GM18507 (cell line): ENCODE data around the gene AGTPBP1.

Experiments
- DNase-seq: peaks from one replicate; pipeline ENCODE4 v3.0.0; 2011; ENCODE audit warnings: low read depth; ENCODE audit not compliant: insufficient read length; ENCODE audit errors: extremely low spot score
- FAIRE-seq: peaks from 2 replicates; lab custom pipeline; 2011; peaks lifted over from hg19 to GRCh38; lab: Jason Lieb, UNC

AGTPBP1 gene

DNA sequence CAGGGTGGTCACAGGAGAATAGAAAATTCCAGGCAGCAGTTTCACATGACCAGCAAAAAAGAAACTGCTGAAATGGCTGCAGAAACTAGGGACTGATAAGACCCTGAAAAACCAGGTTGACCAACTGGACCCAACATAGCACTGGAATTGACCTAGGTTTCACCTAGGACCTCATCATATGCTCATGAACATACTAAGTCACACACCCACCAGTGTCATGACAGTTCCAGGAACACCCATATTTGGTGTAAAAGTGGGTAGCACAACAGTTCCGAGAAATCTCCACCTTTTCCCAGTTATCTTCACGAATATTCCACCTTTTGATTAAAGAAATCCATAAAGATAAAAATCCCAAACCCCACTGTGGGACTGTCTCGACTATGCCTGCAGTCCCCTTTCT lies 182.2 kb downstream of the AGTPBP1 start:
- no peak for FAIRE-seq
- no peak for DNase-seq

DNA sequence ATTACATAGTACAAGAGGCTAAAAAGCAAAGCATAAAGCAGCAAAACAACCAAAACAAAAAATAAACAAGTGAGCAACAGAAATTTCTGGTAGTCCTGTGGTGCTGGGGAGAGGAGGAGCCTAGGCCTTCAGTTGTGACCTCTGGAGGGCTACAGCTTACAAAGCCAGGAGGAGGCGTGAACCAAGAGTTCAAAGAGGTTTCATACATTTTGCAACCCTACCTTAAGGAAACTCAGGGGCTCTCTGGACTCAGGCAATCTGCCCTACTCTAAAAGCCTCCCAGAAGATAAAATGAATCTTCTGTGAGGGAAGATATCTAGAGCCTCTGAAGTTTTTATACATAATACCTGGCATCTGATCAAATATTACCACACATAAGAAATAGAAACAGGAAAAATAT lies 187.4 kb downstream of the AGTPBP1 start:
- no peak for DNase-seq
- FAIRE-seq, result no peak

DNA sequence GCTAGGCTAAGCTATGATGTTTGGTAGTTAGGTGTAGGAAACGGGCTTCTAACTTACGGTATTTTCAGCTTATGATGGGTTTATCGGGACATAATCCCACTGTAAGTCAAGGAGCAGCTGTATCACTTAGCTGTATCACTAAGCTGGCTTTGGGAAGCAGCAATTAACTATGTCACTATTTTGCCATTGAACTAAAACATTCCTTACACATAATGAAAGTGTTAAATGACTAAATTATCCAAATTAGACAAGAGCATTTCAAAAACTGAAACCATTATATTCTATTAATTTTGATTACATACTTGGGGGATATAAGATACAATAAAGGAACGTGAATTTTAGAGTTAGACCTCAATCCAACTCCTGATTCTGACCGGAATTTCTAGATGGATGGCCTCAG lies 188.3 kb downstream of the AGTPBP1 start:
- DNase-seq (no peak), FAIRE-seq (no peak)

DNA sequence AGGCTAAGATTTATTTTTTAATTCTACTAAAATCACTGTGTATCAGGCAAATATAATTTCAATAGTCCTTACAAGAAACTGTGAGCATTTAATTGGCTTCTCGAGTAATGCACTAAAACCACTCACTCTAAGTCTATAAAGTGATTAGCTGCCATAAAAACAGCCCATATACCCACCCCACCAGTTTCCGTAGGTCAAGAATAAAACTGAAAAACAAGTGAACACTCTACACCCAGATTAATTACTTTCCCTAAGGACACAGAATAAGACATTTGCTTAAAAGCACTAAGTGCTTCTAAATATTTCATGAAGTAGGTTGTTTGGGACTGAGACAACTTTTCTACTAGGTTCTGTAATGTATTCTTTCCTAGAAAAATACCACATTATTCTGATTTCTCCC lies 194.2 kb downstream of the AGTPBP1 start:
- no peak for FAIRE-seq
- DNase-seq, result no peak

DNA sequence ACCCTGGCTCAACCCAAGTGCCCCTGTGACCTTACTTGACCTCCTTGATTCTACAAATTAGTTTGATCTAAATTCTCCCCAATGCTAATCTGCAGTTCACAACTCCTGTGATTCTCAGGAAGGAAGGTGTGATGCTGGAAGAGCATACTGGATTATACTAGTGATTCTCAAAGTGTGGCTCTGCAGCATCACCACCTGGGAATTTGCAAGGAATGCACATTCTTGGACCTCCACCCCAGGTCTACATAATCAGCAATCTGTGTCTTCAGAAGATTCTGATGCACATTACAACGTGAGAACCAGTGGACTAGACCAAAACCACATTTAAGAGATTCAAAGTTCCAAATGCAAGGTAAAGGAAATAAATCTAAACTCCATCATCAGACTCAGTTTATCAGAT lies 198.6 kb downstream of the AGTPBP1 start:
- FAIRE-seq (no peak), DNase-seq (no peak)

DNA sequence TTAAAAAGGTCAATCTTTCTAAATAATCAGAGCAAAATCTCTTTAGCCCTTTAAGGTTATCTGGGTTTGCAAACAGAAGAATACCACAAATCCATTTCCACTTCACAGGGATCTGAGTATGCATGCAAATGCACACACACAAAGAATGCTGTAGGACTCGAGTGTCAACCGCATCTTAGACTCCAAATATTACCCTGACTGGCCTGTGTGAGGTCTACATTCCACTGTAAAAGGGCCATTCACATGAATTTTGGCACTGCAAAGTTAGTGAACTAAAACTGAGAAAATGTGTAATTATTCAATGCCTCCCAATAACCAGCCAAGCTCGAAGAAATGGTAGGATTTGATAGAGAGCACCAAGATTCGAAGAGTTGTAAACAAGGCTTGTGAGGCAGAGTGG lies 199.9 kb downstream of the AGTPBP1 start:
- DNase-seq (no peak), FAIRE-seq (no peak)

DNA sequence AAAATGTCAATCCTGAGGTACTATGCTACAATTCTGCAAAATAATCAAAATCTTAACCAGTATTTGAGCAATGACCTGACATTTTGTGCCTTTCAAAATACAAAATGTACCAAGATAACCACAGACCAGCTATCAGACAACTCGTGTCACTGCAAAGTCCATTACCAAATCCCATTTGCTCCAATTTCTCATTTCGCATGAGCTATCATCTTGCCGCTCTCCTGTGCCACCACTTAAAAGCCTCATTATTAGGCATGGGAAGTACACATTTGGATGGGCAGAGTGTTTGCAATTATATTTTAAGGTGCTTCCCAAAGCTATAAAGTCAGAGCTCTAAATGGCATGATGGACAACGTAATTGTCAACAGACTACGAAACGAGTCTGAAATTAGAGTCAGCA lies 205.2 kb downstream of the AGTPBP1 start:
- no peak for FAIRE-seq
- no peak for DNase-seq

DNA sequence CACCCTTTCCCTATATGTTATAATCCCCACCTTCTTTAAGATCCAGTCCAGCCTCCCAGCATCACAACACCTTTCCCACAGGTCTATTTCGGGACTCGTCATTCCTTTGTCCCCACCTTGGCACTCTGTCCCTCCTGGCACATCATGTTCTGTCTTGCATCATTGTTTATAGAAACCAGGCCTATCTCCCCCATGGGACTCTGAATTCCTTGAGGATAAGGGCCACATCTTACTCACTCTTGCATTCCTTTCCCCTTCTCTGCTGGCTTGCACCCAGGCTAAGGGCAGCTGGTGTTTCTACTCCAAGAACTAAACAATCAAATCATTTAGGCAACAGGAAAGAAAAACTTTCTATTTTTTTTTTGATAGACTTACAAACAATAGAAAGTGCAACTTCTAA lies 205.7 kb downstream of the AGTPBP1 start:
- no peak for DNase-seq
- no peak for FAIRE-seq

DNA sequence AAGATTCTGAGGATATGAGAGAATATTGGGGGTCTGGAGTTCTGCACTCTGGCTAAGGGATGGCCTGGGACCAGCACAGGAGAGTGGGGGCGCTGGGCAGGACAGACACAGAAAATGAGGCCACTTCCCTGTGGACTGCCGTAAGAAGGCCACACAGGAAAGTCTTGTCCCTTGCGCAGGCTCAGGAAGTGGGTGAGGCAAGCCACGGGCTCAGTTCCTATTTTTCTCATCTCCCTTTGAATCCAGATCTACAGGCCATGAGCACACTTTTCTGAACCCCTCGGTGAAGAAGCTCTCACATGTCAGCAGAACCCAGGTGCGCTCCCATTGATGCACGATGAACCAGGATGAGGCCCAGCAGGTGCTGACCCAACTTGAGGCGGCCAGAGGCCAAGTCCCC lies 207.4 kb downstream of the AGTPBP1 start:
- DNase-seq, result no peak
- FAIRE-seq, result no peak

DNA sequence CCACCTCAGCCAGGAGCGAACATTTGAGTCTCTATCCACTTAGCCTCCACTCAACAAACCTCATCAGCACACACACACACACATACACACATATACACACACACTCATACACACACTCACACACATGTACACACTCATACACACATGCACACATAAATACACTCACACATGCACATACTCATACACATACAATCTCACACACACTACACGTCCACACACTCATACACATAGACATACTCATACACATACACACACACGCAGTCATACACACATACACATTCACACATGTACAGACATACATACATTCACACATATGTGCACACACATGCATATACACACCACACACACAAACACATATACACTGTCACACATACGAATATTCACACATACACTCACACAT lies 208.2 kb downstream of the AGTPBP1 start:
- no peak for FAIRE-seq
- no peak for DNase-seq

DNA sequence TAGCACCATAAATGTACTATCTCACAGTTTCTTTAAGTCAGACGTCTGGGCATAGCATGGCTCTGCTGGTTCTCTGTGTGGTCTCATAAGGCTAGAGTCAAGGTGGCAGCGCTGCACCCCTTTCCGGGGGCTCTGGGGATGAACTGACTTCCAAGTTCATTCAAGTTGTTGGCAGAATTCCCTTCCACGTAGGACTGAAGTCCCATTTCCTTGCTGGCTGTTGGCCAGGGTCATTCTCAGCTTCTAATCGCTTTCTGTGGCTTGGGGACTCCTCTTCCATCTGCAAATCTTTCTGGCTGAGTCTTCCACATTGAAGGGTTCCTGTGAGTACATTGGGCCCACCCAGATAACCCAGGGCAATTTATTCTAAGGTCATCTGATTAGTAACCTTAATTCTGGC lies 211.0 kb downstream of the AGTPBP1 start:
- FAIRE-seq (no peak), DNase-seq (no peak)

DNA sequence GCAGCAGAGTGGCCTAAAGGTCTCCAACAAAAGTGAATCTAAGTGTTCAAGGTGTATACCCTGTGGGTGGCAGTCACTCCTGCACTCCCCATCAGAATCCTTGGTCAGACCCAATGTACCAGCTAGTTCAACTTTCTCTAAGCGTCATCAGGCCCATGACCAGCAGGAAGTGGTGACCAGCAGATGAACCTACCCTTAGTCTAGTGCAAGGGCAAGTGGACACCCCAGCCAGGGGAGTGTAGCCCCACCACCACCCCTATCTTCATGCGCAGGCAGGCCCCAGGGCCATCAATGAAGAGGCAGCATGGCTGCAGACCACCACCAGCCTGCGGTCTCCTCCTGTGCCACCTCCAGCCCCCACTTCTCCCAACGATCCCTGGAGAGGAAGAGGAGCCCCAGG lies 213.1 kb downstream of the AGTPBP1 start:
- FAIRE-seq (no peak), DNase-seq (no peak)

DNA sequence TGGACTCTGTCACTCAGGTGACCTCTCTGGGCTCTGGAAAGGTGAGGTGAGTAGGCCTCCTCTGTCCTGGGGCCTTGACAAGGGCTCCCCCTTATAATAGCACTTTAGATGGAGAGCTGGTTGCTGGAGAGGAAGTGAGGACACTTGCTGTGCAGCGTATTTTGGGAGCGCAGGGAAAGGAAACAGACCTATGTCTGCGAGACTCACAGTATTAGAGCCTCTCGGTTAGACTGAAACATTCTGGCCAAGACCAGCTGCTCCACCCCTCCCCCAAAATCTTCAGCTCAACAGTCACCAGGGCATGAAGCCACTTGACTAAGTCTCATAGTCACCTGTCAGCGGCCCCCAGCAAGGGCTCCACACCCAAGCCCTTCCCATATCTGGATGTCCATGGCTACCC lies 213.6 kb downstream of the AGTPBP1 start:
- FAIRE-seq, result no peak
- DNase-seq, result no peak

DNA sequence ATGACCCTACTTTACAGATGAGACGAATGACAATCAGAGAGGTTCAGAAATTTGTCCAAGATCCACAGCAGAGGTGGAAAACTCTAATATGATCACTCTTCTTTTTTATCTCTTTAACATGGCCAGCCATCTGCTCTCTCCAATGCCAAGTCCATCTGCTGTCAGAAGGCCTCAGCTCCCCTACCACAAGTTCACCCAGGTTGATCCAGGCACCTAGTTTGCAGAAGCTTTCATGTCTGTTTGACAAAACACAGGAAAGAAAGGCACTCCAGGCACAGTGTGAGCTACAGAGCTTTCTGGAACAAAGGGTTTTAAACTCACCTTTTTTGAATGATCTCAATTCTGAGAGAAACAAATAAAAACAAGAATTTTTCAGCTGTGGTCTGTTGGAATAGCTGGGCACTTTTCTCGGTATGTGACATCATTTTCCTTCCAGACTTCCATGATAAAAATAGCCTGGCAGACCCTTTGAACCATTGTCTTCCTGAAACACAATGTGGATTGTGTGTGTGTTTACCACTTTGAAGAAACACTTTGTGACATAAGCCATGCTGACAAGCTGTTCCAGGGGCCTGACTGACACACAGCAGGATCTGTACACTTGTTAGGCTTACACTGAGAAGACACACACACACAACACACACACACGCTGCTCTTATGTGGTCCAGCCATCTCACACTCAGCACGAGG lies 214.3 kb downstream of the AGTPBP1 start:
- DNase-seq, result no peak
- no peak for FAIRE-seq

DNA sequence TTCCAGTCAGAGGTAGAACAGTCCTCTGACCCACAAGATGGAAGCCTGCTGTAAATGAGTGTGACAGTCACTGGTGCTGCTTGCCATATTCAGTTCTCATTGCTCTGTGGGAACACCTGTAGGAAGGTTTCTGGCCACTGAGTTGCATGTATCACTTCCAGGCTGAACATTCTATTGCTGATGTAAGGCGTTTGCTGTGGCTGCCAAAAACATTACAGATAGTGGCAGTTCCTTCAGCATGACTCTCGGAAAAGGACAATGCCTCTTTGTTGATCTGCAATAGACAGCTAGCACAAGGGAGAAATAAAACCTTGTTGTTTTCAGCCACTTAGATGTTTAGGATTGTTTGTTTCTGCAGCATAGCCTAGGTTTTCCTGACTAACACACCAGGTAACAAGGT lies 217.2 kb downstream of the AGTPBP1 start:
- FAIRE-seq (no peak), DNase-seq (no peak)

DNA sequence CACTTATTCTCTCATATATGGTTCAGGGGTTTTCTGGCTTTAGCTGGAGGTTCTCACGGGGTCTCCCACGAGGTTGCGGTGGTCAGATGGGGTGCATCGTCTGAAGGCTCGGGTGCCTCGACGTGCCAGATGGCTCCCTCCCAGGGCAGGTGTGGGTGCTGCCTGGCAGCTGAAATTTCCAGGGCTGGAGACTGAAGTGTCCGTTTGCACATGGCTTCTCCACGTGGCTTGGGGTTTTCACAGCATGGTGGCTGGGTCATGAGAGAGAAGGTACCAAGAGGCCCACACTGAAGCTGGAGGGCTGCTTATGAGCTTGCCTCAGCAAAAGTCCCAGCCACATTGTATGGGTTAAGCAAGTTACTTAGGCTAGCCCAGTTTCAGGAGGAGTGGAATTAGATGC lies 218.6 kb downstream of the AGTPBP1 start:
- FAIRE-seq (no peak), DNase-seq (no peak)

DNA sequence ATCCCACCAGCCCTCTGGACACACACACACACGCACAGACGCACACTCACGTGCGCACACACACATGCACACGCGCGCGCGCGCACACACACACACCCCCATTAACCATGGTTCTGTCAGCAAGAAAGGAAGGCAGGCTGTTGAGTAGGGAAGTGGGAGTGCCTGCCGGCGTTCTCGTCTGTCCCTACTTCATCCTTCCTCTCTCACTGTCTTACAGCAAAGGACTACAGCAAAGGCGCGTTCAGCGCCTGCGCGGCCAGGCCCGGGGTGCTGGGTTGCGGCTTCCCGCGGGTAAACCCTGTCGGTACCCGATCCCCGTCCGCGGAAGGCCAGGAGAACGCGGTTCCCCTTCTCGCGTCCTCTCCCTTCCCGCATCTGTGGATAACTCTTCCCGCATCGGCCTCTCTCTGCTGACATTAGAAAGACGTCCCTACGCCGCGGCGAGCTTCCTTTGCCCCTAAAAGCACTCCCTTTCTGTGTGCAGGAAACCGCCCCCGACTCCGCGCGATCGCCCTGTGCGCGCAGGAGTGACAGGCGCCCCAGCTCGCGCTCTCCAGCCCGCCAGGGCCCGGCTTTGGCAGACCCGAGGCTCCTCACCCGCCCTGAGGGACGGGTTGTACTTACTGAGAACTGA lies 219.2 kb downstream of the AGTPBP1 start:
- FAIRE-seq, result no peak
- no peak for DNase-seq

DNA sequence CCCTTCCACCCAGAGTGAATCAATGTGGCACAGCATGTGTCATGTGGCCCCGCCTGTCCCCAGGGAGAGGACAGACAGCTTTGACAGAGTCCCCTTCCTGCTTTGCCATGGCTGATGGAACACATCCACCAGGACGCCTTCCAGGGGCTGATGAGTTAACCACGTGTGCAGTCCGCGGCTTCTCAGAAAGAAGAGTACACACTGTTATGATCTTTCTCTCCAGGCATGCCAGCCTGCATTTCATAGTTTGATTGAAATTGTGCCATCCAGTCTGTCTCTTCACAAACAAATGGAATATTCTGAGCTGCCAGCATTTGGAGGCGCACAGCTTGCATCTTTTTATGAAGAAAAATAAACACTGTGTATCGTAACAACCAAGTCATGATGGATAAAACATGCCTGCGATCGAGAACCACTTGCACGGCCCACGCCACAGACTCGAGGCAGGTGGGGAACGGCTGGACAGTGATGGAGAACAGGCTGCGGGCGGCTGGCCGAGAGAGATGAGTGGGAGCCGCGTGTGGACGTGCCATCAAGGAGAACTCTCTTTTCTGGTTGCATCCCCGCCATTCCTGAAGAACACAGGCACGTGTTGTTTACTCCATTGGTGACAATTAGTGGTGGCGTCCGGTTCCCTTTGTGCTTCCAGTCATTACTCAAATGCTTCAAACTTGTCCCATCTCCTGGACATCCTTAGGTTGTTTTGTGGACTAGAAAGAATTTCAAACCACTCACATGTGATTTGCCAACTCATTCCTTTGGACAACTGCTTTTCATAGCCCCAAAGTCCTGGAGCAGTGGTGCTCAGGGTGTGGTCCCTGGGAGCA lies 220.2 kb downstream of the AGTPBP1 start:
- FAIRE-seq (no peak), DNase-seq (no peak)

DNA sequence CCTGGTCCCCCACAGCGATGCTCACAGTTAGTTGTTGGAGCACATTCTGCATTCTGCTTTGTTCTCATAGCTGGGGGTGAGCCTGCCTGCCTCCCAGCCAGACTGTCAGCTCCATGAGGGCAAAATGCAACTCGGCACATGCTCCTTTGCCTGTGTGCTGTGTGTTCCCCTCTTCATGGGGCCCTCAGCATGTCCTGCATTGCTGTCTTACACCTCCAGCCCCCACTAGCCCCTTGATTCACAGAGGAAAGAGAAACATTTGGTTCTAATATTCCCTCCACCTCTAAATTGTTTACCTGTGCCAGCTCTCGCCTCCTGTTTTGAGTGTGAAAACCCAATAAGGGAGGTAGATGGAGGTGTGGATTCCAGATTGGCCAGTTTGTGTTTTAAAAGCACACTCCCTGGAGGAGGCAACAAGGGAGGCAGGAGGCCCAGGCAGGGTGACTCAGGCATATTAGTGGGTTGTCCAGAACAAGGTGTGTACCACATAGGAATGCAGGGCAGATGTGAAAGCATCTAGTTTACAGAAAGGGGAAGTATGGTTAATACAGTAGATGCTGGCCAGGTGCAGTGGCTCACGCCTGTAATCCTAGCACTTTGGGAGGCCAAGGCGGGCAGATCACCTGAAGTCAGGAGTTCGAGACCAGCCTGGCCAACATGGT lies 224.6 kb downstream of the AGTPBP1 start:
- no peak for FAIRE-seq

DNA sequence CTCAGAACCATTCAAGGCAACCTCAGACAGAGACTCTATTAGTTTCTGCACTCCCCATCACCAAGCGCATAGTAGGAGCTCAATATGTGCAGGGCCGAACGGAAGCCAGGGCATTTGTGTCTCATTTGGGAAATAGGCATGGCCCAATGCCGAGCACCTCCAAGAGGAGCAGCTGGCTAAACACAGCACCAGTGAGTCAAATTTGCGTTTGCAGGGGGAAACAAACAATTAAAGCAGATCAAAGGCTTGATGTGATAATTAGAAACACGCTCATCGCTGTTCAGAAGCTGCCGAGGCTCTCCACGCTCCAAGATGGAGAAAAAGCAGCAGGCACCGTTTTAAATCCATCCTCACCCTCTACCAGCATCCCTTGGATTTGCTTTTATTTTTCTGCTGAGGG lies 225.3 kb downstream of the AGTPBP1 start:
- FAIRE-seq (no peak), DNase-seq (no peak)

More for the DNA sequence above, 224.6 kb downstream of the AGTPBP1 start:
- DNase-seq, result no peak
